Endothelial cell of hepatic sinusoid (primary cell): ENCODE data around the gene SCN1B.

Source experiments
- in situ Hi-C: cut with HindIII; loops from 2 replicates; pipeline ENCODE4 v1.10.0; 2017; ENCODE audit warnings: low sequenced_read_pairs

The SCN1B gene

GRCh38 chr19:35034588-35035382 is 4.5 kb downstream of the SCN1B start:
- in situ Hi-C loops = no loop called here

GRCh38 chr19:35037716-35038622 is 7.7 kb downstream of the SCN1B start:
- in situ Hi-C loops = no loop called here

- in situ Hi-C loops = no loop called here
These were observed 8.6 kb downstream of the SCN1B start for GRCh38 chr19:35038623-35039512.

GRCh38 chr19:35039881-35040825 is 9.9 kb downstream of the SCN1B start:
- in situ Hi-C loops = no loop called here

GRCh38 chr19:35040826-35041547 is 10.7 kb downstream of the SCN1B start:
- in situ Hi-C loops = no loop called here

- in situ Hi-C loops = no loop called here
These were observed 11.3 kb downstream of the SCN1B start, which contains the start of gene HPN for GRCh38 chr19:35041548-35042055. TSS of gene HPN (plus strand) at chr19:35041721. CDS start at chr19:35042507, 786 bp downstream.

GRCh38 chr19:35042056-35042730 is 11.9 kb downstream of the SCN1B start:
- in situ Hi-C loops = no loop called here

GRCh38 chr19:35042954-35043604 is 12.8 kb downstream of the SCN1B start:
- in situ Hi-C loops = no loop called here

GRCh38 chr19:35043906-35044305 is 13.6 kb downstream of the SCN1B start:
- in situ Hi-C loops = no loop called here

GRCh38 chr19:35044317-35045117 is 14.2 kb downstream of the SCN1B start:
- in situ Hi-C loops = no loop called here

GRCh38 chr19:35045667-35046300 is 15.5 kb downstream of the SCN1B start:
- in situ Hi-C loops = no loop called here

GRCh38 chr19:35046461-35046860 is 16.2 kb downstream of the SCN1B start:
- in situ Hi-C loops = no loop called here

GRCh38 chr19:35048911-35049411 is 18.7 kb downstream of the SCN1B start:
- in situ Hi-C loops = no loop called here

- in situ Hi-C loops = no loop called here
These were observed 19.2 kb downstream of the SCN1B start for GRCh38 chr19:35049456-35049855.

GRCh38 chr19:35050662-35051061 is 20.4 kb downstream of the SCN1B start:
- in situ Hi-C loops = loop anchor here (5.0 kb wide), 1 partner anchor 67 kb away; the partner anchor contains the start of gene FXYD3

GRCh38 chr19:35051268-35051667 is 21.0 kb downstream of the SCN1B start:
- in situ Hi-C loops = loop anchor here (5.0 kb wide), 1 partner anchor 66 kb away; the partner anchor contains the start of gene FXYD3
